ENCODE measurements around the gene GRID1.

The GRID1 gene

DNA sequence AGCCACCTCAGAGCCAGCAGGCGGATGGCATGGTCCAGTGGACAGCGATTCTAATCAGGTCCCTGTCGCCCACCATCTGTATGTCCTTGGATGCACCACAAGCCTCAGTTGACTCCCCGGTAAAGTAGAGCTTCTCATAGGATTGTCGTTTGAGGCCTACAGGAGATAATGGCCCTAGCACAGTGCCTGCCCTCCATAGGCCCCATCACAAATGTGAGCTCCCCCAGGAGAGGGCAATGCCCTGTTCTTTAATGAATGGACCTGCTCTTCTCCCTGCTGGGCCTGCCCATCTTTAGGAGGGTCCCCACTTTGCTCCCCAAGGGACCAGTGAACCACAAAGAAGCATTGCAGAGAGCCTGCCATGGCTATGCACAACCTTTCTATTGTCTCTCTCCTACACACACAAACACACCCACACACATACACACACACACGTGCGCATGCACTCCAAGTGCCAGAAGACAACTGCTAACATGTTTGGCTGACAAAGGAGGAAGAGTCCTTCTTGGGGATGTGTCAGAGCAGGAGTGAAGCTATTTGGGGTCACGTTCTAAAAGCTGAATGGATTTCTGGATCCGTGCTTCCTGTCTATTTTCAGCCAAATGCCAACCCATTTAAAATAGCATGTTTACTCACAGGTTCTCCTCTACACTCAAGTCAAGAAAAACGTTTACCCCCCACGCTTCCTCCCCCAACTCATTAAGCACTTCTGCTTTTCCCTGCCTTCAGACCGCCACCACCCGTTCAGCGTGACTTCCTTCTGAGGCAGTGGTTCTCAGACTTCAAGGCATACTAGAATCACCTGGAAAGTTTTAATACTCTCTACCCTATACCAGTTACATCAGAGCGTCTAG lies 196.1 kb downstream of the GRID1 start:
- no peak for TF ChIP-seq ZFX (IDR thresholded peaks at IDR 0.05; ENCODE audit: borderline replicate concordance)
- TF ChIP-seq, protein P1, sequence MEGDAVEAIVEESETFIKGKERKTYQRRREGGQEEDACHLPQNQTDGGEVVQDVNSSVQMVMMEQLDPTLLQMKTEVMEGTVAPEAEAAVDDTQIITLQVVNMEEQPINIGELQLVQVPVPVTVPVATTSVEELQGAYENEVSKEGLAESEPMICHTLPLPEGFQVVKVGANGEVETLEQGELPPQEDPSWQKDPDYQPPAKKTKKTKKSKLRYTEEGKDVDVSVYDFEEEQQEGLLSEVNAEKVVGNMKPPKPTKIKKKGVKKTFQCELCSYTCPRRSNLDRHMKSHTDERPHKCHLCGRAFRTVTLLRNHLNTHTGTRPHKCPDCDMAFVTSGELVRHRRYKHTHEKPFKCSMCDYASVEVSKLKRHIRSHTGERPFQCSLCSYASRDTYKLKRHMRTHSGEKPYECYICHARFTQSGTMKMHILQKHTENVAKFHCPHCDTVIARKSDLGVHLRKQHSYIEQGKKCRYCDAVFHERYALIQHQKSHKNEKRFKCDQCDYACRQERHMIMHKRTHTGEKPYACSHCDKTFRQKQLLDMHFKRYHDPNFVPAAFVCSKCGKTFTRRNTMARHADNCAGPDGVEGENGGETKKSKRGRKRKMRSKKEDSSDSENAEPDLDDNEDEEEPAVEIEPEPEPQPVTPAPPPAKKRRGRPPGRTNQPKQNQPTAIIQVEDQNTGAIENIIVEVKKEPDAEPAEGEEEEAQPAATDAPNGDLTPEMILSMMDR (IDR thresholded peaks at IDR 0.05), result no peak
- H3K27ac ChIP-seq, result no peak overlapping the region

DNA sequence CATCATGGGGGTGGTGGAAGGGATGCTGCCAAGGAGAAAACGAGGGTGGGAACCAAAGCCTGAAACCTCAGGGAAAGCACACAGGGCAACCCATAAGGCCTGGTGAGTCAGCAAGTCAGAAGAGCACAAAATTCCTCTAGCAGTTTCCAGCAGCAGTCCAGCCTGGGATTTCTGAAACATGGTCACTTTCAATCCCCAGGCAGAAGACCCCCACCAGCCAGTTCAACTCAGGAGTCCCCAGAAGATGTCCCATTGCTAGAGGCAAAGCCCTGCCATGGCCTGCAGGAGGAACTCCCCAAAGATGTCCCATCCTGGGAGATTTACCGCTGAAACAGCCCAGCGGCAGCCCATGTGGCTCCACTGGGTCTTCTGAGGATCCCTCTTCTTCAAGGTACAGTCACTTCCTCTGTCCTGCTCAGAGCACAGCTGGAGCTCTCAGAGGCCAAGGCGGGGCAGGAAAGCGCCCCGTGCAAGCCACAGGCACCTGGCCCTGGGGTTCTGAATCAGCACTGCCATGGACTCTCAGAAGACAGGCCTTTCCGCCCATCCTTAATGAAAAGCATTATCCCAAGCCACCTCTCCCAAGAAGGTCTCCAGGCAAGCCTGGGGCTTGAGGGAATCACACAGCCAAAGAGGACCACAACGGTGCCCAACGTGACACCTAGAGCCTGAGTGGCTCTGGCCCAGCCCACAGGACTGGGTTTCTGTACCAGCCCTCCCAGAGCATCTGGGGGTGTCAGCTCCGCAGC lies 196.9 kb downstream of the GRID1 start:
- TF ChIP-seq, protein P1 (IDR thresholded peaks at IDR 0.05), result no peak
- TF ChIP-seq ZFX (IDR thresholded peaks at IDR 0.05; ENCODE audit: borderline replicate concordance), result no peak
- no peak overlapping the region for H3K27ac ChIP-seq

DNA sequence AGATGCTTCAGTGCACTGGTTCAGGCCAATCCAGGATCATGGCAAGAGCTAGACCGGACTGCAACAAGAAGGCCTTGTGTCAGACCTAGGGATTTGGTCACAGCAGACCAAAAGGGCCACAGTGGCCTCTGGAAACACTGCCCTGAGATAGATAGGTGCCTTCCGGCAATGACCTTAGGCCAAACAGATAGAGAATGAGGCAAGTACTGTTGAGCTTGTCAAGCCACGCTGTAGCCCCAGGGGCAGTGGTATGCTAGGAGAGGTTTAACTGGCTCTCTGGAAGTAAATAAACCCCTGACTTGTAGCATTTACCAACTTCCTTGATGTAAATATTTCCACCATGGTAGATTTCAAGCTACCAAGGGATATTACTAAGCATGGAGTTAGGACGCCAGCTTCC lies 197.5 kb downstream of the GRID1 start:
- no peak overlapping the region for H3K27ac ChIP-seq
- TF ChIP-seq, protein P1 (IDR thresholded peaks at IDR 0.05), result no peak
- no peak for TF ChIP-seq ZFX (IDR thresholded peaks at IDR 0.05; ENCODE audit: borderline replicate concordance)

DNA sequence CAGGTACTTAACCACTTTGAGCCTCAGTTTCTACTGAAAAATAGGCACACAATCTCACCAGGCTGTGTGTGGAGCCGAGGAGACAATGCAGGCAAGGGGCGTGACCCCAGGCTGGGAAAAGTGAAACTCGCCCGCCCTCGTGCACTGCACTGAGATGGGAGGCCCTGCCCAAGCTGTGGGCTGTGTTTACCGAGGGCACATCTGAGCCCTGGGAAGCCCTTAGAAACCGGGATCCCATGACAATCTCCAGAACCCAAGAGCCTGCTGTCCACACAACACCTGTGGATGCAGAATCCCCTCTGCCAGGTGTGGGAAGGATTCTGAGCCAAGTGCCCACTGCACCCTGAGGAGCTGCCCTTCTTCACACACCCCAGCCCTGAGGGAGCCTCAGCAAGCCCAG lies 198.3 kb downstream of the GRID1 start:
- TF ChIP-seq, protein P1 (IDR thresholded peaks at IDR 0.05), result no peak
- no peak for TF ChIP-seq ZFX (IDR thresholded peaks at IDR 0.05; ENCODE audit: borderline replicate concordance)
- no peak overlapping the region for H3K27ac ChIP-seq

DNA sequence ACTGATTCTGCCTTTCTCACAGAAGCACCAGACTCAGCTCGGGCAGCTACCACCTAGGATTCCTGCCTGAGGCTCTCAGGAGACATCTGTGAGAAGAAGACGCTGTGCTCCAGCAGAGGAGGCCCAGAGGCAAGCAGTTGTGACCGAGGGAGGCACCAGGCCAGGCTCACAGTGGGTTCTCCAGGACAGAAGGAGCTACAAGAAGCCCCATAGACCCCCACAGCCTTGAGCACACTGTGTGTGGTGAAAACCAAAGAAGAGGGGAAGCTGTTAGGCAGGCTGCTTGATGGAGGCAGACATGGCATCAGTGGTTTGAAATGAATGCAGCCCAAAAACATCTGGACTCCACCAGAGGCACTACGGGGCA lies 198.8 kb downstream of the GRID1 start:
- no peak overlapping the region for H3K27ac ChIP-seq
- TF ChIP-seq ZFX (IDR thresholded peaks at IDR 0.05; ENCODE audit: borderline replicate concordance), result no peak
- TF ChIP-seq, protein P1 (IDR thresholded peaks at IDR 0.05), result no peak

DNA sequence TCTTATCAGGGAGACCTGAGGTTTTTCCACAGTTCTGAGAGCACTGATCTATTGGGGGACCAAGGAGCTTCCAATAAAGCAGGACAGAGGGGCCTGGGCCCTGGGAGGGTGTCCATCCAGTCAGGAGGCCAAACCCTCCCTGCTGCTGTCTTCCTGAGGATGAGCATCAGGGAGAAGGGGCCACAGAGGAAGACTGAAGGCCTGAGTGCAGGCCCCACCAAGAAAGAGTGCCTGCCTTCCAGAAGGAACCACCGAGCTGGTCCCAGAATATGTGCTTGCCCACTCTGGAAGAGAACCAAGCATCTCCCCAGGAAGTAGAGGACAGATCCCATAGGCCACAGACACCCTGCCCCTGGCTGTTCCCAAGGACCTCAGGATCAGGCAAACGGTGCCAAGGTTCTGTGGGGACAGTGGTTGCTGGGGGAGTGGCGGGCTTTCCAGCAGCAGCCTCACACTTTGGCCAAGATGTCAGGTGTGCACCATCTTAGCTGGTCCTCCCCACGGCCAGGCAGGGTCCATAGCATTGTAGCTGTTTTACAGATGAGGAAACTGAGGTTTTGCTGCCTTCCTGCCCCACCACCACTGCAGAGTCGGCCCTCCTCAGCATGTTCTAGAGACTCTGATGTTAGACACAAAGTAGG lies 199.4 kb downstream of the GRID1 start:
- TF ChIP-seq, protein P1 (IDR thresholded peaks at IDR 0.05), result no peak
- TF ChIP-seq ZFX (IDR thresholded peaks at IDR 0.05; ENCODE audit: borderline replicate concordance), result no peak
- H3K27ac ChIP-seq, result no peak overlapping the region

All from 22Rv1 (cell line).